H1 (cell line): Measurements from ENCODE around the gene MEN1. TPM values are rescaled to one million over a fixed set of nuclear protein-coding genes. Genes with fewer than 3 reads are reported as not detected.

Experiments used
- CHD7 ChIP-seq: fragments of 300-600 bp; sonication (generic); IDR thresholded peaks from 2 replicates; pipeline ENCODE4 v1.7.1; 2012; ENCODE audit warnings: low read length, moderate library complexity, mild to moderate bottlenecking, inconsistent platforms; ENCODE audit not compliant: insufficient replicate concordance
- polyA plus RNA-seq, 7 experiments: library from polyadenylated mRNA; depleted of rRNA in 3 of 7; stranded (reverse) in 5 of 7; unstranded in 2 of 7; fragments of >200 nt in 5 of 7; fragments of 200-250 nt in 2 of 7; gene quantifications; 1 replicate in 5 of 7; 2 replicates in 1 of 7; 4 replicates in 1 of 7; pipeline versions ENCODE4 v1.2.1 to v1.2.3, GENCODE V29; 2011 to 2013; ENCODE audit warnings: missing spikeins in 2 of 7, mixed read lengths in 2 of 7
- total RNA-seq: library from RNA; stranded (reverse); fragmentation: NEBNext Ultra II Directional; extraction: Animal tissue kit (Norgen Biotek cat#: 25700); gene quantifications from 2 replicates; pipeline ENCODE4 v1.2.1, GENCODE V29; 2021

Gene MEN1
- total and polyA plus RNA-seq, 2 of the 8 experiments (the other 6 are each of a cell fraction or from before 2014, with no cell fraction given) = 47.2 to 56.3 TPM

- no peak for TF ChIP-seq CHD7
- TF ChIP-seq, all 59 proteins: peak for 1
Observed at GRCh38 chr11:64759131-64759721, 51.1 kb downstream of the MEN1 start (continued).
